MCF 10A (cell line): ENCODE data around the gene ARRDC4. TPM values are rescaled to one million over a fixed set of nuclear protein-coding genes. Genes with fewer than 3 reads are reported as not detected.

Experiments used
- BruUV-seq: library from RNA; stranded (reverse); fragments of 400-500 nt; replicated peaks from 2 replicates; lab custom pipeline; 2021; lab: Mats Ljungman, UMichigan
- CTCF ChIA-PET: fragments of 300-600 bp; sonication (Branson Sonifier 250); formaldehyde crosslinking; extraction: SDS; loops from one replicate; lab custom pipeline; 2021; ENCODE audit warnings: antibody characterized with exemption, inconsistent platforms; lab: Yijun Ruan, JAX
- POLR2A ChIA-PET: fragments of 300-600, 350-650 bp; sonication (Branson Sonifier 250); formaldehyde crosslinking; extraction: SDS; loops from one replicate; lab custom pipeline; 2020; ENCODE audit warnings: antibody characterized with exemption, inconsistent platforms; lab: Yijun Ruan, JAX
- DNase-seq: peaks from one replicate; pipeline ENCODE4 v3.0.0-alpha.2; 2018; ENCODE audit not compliant: unreplicated experiment
- H3K27ac Mint-ChIP-seq: one replicate; pipeline ENCODE4 v1.8.0; 2022; ENCODE audit warnings: mild to moderate bottlenecking, low read depth, mixed read lengths; ENCODE audit not compliant: unreplicated experiment
- H3K27me3 Mint-ChIP-seq: one replicate; pipeline ENCODE4 v1.8.0; 2022; ENCODE audit warnings: mixed read lengths; ENCODE audit not compliant: insufficient read depth, unreplicated experiment
- H3K36me3 Mint-ChIP-seq: one replicate; pipeline ENCODE4 v1.8.0; 2022; ENCODE audit warnings: mild to moderate bottlenecking, moderate library complexity, mixed read lengths; ENCODE audit not compliant: insufficient read depth, unreplicated experiment
- H3K4me1 Mint-ChIP-seq: one replicate; pipeline ENCODE4 v1.8.0; 2022; ENCODE audit warnings: mixed read lengths; ENCODE audit not compliant: insufficient read depth, unreplicated experiment
- H3K4me3 Mint-ChIP-seq: one replicate; pipeline ENCODE4 v1.8.0; 2022; ENCODE audit warnings: mild to moderate bottlenecking, moderate library complexity, mixed read lengths; ENCODE audit not compliant: unreplicated experiment
- H3K9me3 Mint-ChIP-seq: one replicate; pipeline ENCODE4 v1.8.0; 2022; ENCODE audit warnings: mixed read lengths; ENCODE audit not compliant: unreplicated experiment
- intact Hi-C: fragments of 100-400 bp; cut with micrococcal nuclease; formaldehyde crosslinking; loops from 2 replicates; pipeline ENCODE4 v1.14.1; 2022
- total RNA-seq: library from RNA; stranded (reverse); gene quantifications from 2 replicates; pipeline ENCODE4 v1.2.3, GENCODE V29; 2022
- TF ChIP-seq, protein P1 (sequence below): fragments of 200-600 bp; IDR thresholded peaks from one replicate; pipeline ENCODE4 v1.8.0; 2022; ENCODE audit warnings: antibody characterized with exemption, mild to moderate bottlenecking; ENCODE audit not compliant: unreplicated experiment

The ARRDC4 gene
- total RNA-seq, 1 experiment from 2014 or later, result 36.0 TPM

DNA sequence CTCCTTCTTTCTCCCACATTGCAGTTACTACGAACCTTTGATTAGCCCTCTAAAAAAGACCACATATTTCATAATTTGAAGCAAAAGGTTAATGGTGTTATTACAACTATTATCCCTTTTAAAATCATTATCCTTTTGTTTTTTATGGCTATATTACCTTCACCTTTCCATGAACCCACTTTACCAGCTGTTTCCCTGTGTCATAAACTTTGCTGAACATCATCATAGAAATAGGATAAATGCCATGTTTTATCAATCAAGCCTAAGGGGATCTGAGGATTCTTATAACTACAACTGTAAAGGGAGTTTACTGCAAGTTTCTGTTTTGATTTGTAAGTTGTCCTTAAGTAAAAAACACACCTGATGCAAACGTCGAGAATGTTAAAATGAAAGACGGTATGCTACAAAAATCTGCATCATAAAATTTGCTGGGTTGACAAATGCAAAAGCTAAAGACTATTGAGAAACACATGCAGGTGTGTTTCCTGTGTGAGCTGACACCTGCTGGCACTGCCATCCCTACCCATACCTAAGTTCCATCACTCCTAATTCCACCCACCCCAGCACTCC, 39.1 kb upstream of the ARRDC4 start:
- peaks cover 10% of the 10 kb centered on the region for H3K9me3 Mint-ChIP-seq
- ChIA-PET POLR2A (no interaction called here), CTCF (no interaction called here)
- no peaks in the 10 kb centered on the region for H3K27me3 Mint-ChIP-seq
- no peaks in the 10 kb centered on the region for H3K36me3 Mint-ChIP-seq
- H3K4me1 Mint-ChIP-seq, result no peaks in the 10 kb centered on the region
- no TSS peak for BruUV-seq
- H3K27ac Mint-ChIP-seq, result no peak overlapping the region
- TF ChIP-seq, protein P1, sequence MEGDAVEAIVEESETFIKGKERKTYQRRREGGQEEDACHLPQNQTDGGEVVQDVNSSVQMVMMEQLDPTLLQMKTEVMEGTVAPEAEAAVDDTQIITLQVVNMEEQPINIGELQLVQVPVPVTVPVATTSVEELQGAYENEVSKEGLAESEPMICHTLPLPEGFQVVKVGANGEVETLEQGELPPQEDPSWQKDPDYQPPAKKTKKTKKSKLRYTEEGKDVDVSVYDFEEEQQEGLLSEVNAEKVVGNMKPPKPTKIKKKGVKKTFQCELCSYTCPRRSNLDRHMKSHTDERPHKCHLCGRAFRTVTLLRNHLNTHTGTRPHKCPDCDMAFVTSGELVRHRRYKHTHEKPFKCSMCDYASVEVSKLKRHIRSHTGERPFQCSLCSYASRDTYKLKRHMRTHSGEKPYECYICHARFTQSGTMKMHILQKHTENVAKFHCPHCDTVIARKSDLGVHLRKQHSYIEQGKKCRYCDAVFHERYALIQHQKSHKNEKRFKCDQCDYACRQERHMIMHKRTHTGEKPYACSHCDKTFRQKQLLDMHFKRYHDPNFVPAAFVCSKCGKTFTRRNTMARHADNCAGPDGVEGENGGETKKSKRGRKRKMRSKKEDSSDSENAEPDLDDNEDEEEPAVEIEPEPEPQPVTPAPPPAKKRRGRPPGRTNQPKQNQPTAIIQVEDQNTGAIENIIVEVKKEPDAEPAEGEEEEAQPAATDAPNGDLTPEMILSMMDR, result no peak
- H3K4me3 Mint-ChIP-seq, result no peak overlapping the region
- no peak for DNase-seq
- intact Hi-C loops, result no loop called here

DNA sequence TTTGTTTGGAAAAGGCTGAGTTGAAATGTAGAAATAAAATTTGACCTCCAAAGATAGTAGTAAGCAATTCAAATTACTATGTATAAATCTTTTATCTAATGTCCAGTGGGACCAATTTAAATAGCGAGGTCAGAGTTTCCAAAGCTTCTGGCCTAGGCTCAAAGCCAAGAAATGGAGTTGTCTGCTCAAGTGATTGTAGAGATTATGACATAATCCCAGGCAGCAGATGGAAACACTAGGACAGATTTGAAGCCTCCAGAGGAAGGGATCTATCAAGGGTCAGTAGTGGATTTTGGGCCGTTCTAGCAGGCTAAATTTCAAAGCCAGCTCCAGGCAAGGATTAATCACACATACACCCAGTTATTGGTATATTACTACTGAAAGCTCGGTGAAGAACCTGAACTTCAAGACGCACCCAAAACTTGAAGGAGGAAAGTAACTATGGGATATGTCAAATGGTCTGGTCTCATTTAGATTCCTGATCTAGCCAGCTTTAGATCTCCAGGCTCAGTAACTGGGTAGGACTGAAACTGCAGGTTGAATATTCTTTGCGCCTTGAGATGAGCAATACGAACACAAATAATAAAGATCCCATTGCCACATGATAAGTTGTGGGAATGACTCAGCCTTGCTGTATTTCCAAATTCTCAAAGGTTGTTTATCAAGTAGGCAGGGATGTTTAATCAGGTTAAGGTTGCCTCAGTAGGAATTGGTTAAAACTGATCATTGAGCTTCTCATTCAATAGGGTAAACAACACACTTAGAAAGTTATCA, 30.9 kb upstream of the ARRDC4 start:
- Mint-ChIP-seq H3K36me3 (no peaks in the 10 kb centered on the region), H3K27ac (no peak overlapping the region), H3K4me1 (peaks cover 7% of the 10 kb centered on the region), H3K4me3 (no peak overlapping the region), H3K27me3 (no peaks in the 10 kb centered on the region), H3K9me3 (peaks cover 15% of the 10 kb centered on the region)
- intact Hi-C loops, result no loop called here
- ChIA-PET CTCF (interaction anchor here (0.6 to 0.7 kb wide), 3 partner anchors 18 to 492 kb away, joined by 3 to 4 read pairs (median 3); no protein-coding TSS in a partner anchor), POLR2A (interaction anchor here (0.7 to 1.1 kb wide), 3 partner anchors 14 to 321 kb away, joined by 3 to 5 read pairs (median 3); no protein-coding TSS in a partner anchor)
- DNase-seq, result peak; percentile 29
- TF ChIP-seq, protein P1, result no peak
- no TSS peak for BruUV-seq

DNA sequence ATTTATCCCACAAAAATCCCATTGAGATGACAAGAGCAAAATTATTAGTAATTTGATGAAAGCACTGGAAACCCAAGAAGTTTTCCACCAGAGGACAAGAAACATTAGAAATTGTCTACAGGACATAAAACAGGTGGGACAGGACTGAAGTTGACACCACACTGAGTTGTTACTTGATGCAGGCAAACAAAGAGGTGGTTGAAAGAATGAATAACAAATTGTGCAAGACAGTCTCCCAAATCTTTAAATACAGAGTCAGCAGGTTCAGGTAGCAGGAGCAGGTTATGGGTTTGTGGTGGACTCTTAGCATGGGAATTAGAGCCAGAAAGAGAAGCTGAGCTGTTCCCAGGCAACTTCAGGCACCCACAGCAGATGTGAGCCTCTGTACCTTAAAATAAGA, 30.3 kb upstream of the ARRDC4 start:
- Mint-ChIP-seq H3K4me3 (no peak overlapping the region), H3K4me1 (peaks cover 7% of the 10 kb centered on the region), H3K27ac (no peak overlapping the region), H3K27me3 (no peaks in the 10 kb centered on the region), H3K36me3 (no peaks in the 10 kb centered on the region), H3K9me3 (peaks cover 15% of the 10 kb centered on the region)
- no TSS peak for BruUV-seq
- CTCF ChIA-PET, result interaction anchor here (0.6 to 0.8 kb wide), 4 partner anchors 17 to 492 kb away, joined by 3 to 4 read pairs (median 3); no protein-coding TSS in a partner anchor
- POLR2A ChIA-PET, result interaction anchor here (0.7 to 1.1 kb wide), 3 partner anchors 13 to 321 kb away, joined by 3 to 5 read pairs (median 3); no protein-coding TSS in a partner anchor
- TF ChIP-seq, protein P1, result no peak
- intact Hi-C loops, result no loop called here
- no peak for DNase-seq

DNA sequence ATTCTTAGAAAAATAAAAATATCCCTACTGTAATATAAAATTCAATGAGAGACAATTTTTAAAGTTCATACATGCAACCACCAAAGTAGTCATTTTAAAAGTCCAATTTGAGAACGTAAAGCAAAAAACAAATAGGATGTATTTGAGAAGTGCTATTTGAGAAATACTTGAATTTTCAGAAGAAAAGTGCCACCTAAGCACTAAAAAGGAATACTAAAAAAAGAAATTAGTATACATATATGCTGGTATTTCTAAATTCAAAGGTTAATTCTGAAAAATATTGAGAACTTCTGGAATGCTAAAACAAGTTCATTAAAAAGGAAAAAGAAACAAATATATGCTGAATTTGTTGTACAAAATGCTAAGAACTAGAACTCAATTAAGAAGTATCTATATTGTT, 29.2 kb upstream of the ARRDC4 start:
- DNase-seq, result no peak
- TF ChIP-seq, protein P1, result no peak
- Mint-ChIP-seq H3K9me3 (peaks cover 13% of the 10 kb centered on the region), H3K27me3 (no peaks in the 10 kb centered on the region), H3K27ac (no peak overlapping the region), H3K4me3 (no peak overlapping the region), H3K4me1 (peaks cover 7% of the 10 kb centered on the region), H3K36me3 (no peaks in the 10 kb centered on the region)
- POLR2A ChIA-PET, result no interaction called here
- intact Hi-C loops, result no loop called here
- CTCF ChIA-PET, result no interaction called here
- BruUV-seq, result no TSS peak
